Trophoblast cell (in vitro differentiated cells and primary cell): Measurements from ENCODE around the gene CACNB2.

ENCODE experiments used
- DNase-seq, 2 donors: peaks; one replicate each; pipeline ENCODE4 v3.0.0-alpha.2; 2016
- H2AFZ ChIP-seq: 2 replicates; pipeline ENCODE4 v1.6.1; 2013; ENCODE audit warnings: low read length, moderate library complexity, mild to moderate bottlenecking; ENCODE audit not compliant: insufficient read depth, poor library complexity
- H2AK5ac ChIP-seq: 2 replicates; pipeline ENCODE4 v1.6.1; 2013; ENCODE audit warnings: mild to moderate bottlenecking, low read length
- H2BK120ac ChIP-seq: 2 replicates; pipeline ENCODE4 v1.6.1; 2013; ENCODE audit warnings: low read length, mild to moderate bottlenecking, moderate library complexity; ENCODE audit not compliant: insufficient read depth, poor library complexity
- H2BK12ac ChIP-seq: 2 replicates; pipeline ENCODE4 v1.6.1; 2013; ENCODE audit warnings: mild to moderate bottlenecking, low read length, moderate library complexity
- H2BK5ac ChIP-seq: 2 replicates; pipeline ENCODE4 v1.6.1; 2013; ENCODE audit warnings: low read length, low read depth, moderate library complexity, mild to moderate bottlenecking; ENCODE audit not compliant: poor library complexity
- H3K14ac ChIP-seq: 2 replicates; pipeline ENCODE4 v1.6.1; 2013; ENCODE audit warnings: mild to moderate bottlenecking, low read length
- H3K18ac ChIP-seq: 2 replicates; pipeline ENCODE4 v1.6.1; 2013; ENCODE audit warnings: mild to moderate bottlenecking, low read length
- H3K23ac ChIP-seq: 2 replicates; pipeline ENCODE4 v1.6.1; 2013; ENCODE audit warnings: low read length
- H3K27ac ChIP-seq: 2 replicates; pipeline ENCODE4 v1.5.1; 2013; ENCODE audit warnings: low read depth, mild to moderate bottlenecking, inconsistent platforms, low read length, moderate library complexity
- H3K27me3 ChIP-seq: 2 replicates; pipeline ENCODE4 v1.6.1; 2013; ENCODE audit warnings: inconsistent platforms, mild to moderate bottlenecking, low read length, moderate library complexity; ENCODE audit not compliant: insufficient read depth
- H3K36me3 ChIP-seq, 2 experiments: 1 replicate in 1 of 2; 2 replicates in 1 of 2; pipeline ENCODE4 v1.6.1; 2013; ENCODE audit warnings: low read length in 2 of 2, mild to moderate bottlenecking in 2 of 2, moderate library complexity in 1 of 2; ENCODE audit not compliant: insufficient read depth in 2 of 2, control insufficient read depth in 1 of 2
- H3K4ac ChIP-seq: 2 replicates; pipeline ENCODE4 v1.6.1; 2013; ENCODE audit warnings: low read depth, mild to moderate bottlenecking, low read length, moderate library complexity
- H3K4me1 ChIP-seq, 2 experiments: 1 replicate in 1 of 2; 2 replicates in 1 of 2; pipeline ENCODE4 v1.6.1; 2013; ENCODE audit warnings: low read length in 2 of 2, mild to moderate bottlenecking in 2 of 2, moderate library complexity in 1 of 2; ENCODE audit not compliant: insufficient read depth in 2 of 2, control insufficient read depth in 1 of 2
- H3K4me2 ChIP-seq: 2 replicates; pipeline ENCODE4 v1.6.1; 2013; ENCODE audit warnings: inconsistent platforms, mild to moderate bottlenecking, low read length, moderate library complexity
- H3K4me3 ChIP-seq: 2 replicates; pipeline ENCODE4 v1.5.1; 2013; ENCODE audit warnings: mild to moderate bottlenecking, low read depth, low read length, inconsistent platforms
- H3K79me1 ChIP-seq: one replicate; pipeline ENCODE4 v1.6.1; 2013; ENCODE audit warnings: low read length
- H3K79me2 ChIP-seq: 2 replicates; pipeline ENCODE4 v1.6.1; 2013; ENCODE audit warnings: low read length, mild to moderate bottlenecking; ENCODE audit not compliant: control insufficient read depth, insufficient read depth, poor library complexity
- H3K9ac ChIP-seq: 2 replicates; pipeline ENCODE4 v1.6.1; 2013; ENCODE audit warnings: mild to moderate bottlenecking, low read length
- H3K9me3 ChIP-seq: 2 replicates; pipeline ENCODE4 v1.6.1; 2013; ENCODE audit warnings: low read depth, mild to moderate bottlenecking, control low read depth, inconsistent platforms, low read length; ENCODE audit not compliant: insufficient read depth
- H4K12ac ChIP-seq: 2 replicates; pipeline ENCODE4 v1.6.1; 2013; ENCODE audit warnings: low read depth, mild to moderate bottlenecking, low read length, moderate library complexity
- H4K8ac ChIP-seq: 2 replicates; pipeline ENCODE4 v1.6.1; 2013; ENCODE audit warnings: low read depth, mild to moderate bottlenecking, low read length, moderate library complexity
- H4K91ac ChIP-seq: one replicate; pipeline ENCODE4 v1.6.1; 2013; ENCODE audit warnings: low read depth, mild to moderate bottlenecking, low read length, moderate library complexity
- WGBS: extraction: QIAGEN DNeasy Blood & Tissue Kit; methylation state at CpG from one replicate; pipeline ENCODE4 v1.1.7; 2013; ENCODE audit warnings: missing lambda C conversion rate; ENCODE audit not compliant: insufficient read length, insufficient coverage; ENCODE audit errors: extremely low coverage; 5-methylcytosine and 5-hydroxymethylcytosine counted together

The CACNB2 gene

DNA sequence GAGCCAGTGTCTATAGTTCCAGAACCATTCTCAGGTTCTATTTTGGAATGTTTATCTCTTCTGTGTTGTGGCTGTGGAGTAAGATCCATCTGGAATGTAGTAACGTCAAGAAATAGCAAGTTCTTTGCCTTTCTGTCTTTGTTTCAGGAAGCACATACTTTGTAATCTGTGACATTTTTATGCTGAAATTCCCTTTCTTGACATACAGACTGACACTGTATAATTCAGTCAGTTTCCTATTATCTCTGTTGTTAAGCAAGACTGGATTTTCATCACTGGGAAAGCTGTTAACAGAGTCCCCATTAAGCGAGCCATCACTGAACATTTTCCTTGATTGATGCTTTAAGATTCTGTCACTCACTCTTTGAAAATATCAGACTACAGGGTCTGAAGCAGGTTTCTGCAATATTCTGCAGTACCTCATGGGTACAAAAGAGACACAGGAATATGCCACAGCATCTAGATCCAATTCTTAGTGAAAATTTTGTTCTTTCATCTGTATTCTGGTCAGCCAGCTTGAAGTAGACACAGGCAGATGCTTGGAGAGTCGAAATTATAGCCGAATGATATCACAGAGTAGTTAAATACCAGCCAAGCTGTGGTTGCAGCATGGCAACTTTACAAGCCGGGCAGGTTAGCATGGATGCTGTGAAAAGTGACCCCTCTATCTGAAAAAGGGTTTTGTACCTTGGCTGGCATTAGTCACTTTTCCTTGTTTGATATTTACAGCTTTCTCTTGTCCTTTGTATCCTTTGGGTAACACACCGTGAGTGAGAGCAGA lies 62.6 kb downstream of the CACNB2 start:
- Histone ChIP-seq H3K14ac (no peak overlapping the region), H3K9me3 (no peaks in the 10 kb centered on the region), H3K4me3 (no peak overlapping the region), H3K27ac (no peak overlapping the region), H4K8ac (no peak overlapping the region), H3K9ac (no peak overlapping the region), H4K12ac (no peak overlapping the region), H3K4ac (no peak overlapping the region), H2BK5ac (no peak overlapping the region), H2BK12ac (no peak overlapping the region), H3K79me1 (no peaks in the 10 kb centered on the region), H4K91ac (no peak overlapping the region), H3K27me3 (no peaks in the 10 kb centered on the region), H3K23ac (no peak overlapping the region), H3K18ac (no peak overlapping the region), H3K79me2 (no peaks in the 10 kb centered on the region), H2AFZ (no peak overlapping the region), H3K36me3 (no peaks in the 10 kb centered on the region), H3K4me2 (no peak overlapping the region), H2AK5ac (no peak overlapping the region), H3K4me1 (no peaks in the 10 kb centered on the region), H2BK120ac (no peak overlapping the region)
- no CpG with 5 or more reads among the region's 6 CpGs for WGBS
- DNase-seq = peak in 1 of 2 donors; percentile 18

GRCh38 chr10:18203471-18203870 lies 63.2 kb downstream of the CACNB2 start:
- Histone ChIP-seq H3K4me1 (no peaks in the 10 kb centered on the region), H3K23ac (no peak overlapping the region), H4K91ac (no peak overlapping the region), H3K36me3 (no peaks in the 10 kb centered on the region), H3K79me2 (no peaks in the 10 kb centered on the region), H2AFZ (no peak overlapping the region), H4K12ac (no peak overlapping the region), H3K18ac (no peak overlapping the region), H4K8ac (no peak overlapping the region), H2BK12ac (no peak overlapping the region), H3K14ac (no peak overlapping the region), H3K4me2 (no peak overlapping the region), H3K27me3 (no peaks in the 10 kb centered on the region), H3K9me3 (no peaks in the 10 kb centered on the region), H3K9ac (no peak overlapping the region), H3K27ac (no peak overlapping the region), H3K4ac (no peak overlapping the region), H2AK5ac (no peak overlapping the region), H2BK5ac (no peak overlapping the region), H2BK120ac (no peak overlapping the region), H3K79me1 (no peaks in the 10 kb centered on the region), H3K4me3 (no peak overlapping the region)
- no CpG with 5 or more reads among the region's 6 CpGs for WGBS
- no peak for DNase-seq

- no peak for DNase-seq
- Histone ChIP-seq H3K79me2 (no peaks in the 10 kb centered on the region), H3K9ac (no peak overlapping the region), H3K9me3 (no peaks in the 10 kb centered on the region), H3K23ac (no peak overlapping the region), H2BK12ac (no peak overlapping the region), H3K27ac (no peak overlapping the region), H4K91ac (no peak overlapping the region), H3K4me2 (no peak overlapping the region), H3K79me1 (no peaks in the 10 kb centered on the region), H3K36me3 (no peaks in the 10 kb centered on the region), H4K12ac (no peak overlapping the region), H2BK5ac (no peak overlapping the region), H3K4ac (no peak overlapping the region), H3K18ac (no peak overlapping the region), H2AK5ac (no peak overlapping the region), H4K8ac (no peak overlapping the region), H2BK120ac (no peak overlapping the region), H3K27me3 (no peaks in the 10 kb centered on the region), H2AFZ (no peak overlapping the region), H3K14ac (no peak overlapping the region), H3K4me3 (no peak overlapping the region), H3K4me1 (no peaks in the 10 kb centered on the region)
- WGBS = no CpG with 5 or more reads among the region's 6 CpGs
These were observed 64.0 kb downstream of the CACNB2 start for GRCh38 chr10:18204039-18204835.

GRCh38 chr10:18205098-18205834 lies 65.0 kb downstream of the CACNB2 start:
- Histone ChIP-seq H3K14ac (no peak overlapping the region), H3K23ac (no peak overlapping the region), H3K27ac (no peak overlapping the region), H3K9ac (no peak overlapping the region), H3K79me2 (no peaks in the 10 kb centered on the region), H3K36me3 (no peaks in the 10 kb centered on the region), H4K8ac (no peak overlapping the region), H3K4ac (no peak overlapping the region), H3K9me3 (no peaks in the 10 kb centered on the region), H3K4me3 (no peak overlapping the region), H3K4me1 (no peaks in the 10 kb centered on the region), H3K27me3 (no peaks in the 10 kb centered on the region), H3K4me2 (no peak overlapping the region), H2AK5ac (no peak overlapping the region), H4K12ac (no peak overlapping the region), H2AFZ (no peak overlapping the region), H2BK12ac (no peak overlapping the region), H3K18ac (no peak overlapping the region), H4K91ac (no peak overlapping the region), H2BK5ac (no peak overlapping the region), H3K79me1 (no peaks in the 10 kb centered on the region), H2BK120ac (no peak overlapping the region)
- no CpG with 5 or more reads among the region's 5 CpGs for WGBS
- DNase-seq = no peak
